ENCODE data around the gene TIMM13.
A peak's percentile ranks its signal among the peaks of the same experiment; 100 is the strongest.
"Not testable (repeated sequence)": the region's sequence is repeated elsewhere in the genome, so short reads cannot be mapped to it uniquely, and the experiment has no call there.

The TIMM13 gene

GRCh38 chr19:2427429-2428320 lies at the start of gene TIMM13:
Gene TIMM13 (minus strand): TSS chr19:2427586. CDS start chr19:2427533, 53 bp downstream.
- DNase-seq (ENCODE audit: low spot score) = peak; percentile 95

DNA sequence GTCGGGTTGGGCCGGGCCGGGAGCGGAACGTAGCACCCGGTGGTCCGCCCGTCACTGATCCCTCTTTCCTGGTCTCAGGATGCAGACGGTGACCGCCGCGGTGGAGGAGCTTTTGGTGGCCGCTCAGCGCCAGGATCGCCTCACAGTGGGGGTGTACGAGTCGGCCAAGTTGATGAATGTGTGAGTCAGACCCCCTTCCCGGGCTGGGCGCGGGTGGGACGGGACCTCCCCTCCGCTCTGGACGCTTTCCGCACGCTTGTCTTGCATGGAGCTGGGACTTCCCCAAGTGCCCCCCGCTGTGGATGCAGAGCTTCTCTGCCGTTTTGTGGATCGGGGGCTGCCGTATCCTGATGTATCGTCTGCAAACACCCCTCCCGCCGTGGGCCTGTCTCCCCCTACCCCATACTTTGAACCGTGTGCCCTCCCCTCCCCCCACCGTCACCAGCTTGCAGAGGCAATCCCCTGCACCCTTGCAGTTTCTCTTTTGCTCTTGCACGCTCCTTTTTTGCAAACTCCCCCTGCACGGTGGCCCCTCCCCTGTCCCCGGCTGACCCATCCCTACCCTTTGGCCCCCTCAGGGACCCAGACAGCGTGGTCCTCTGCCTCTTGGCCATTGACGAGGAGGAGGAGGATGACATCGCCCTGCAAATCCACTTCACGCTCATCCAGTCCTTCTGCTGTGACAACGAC lies 49.2 kb upstream of the TIMM13 start:
- DNase-seq (ENCODE audit: low spot score) = peak; percentile 81

DNA sequence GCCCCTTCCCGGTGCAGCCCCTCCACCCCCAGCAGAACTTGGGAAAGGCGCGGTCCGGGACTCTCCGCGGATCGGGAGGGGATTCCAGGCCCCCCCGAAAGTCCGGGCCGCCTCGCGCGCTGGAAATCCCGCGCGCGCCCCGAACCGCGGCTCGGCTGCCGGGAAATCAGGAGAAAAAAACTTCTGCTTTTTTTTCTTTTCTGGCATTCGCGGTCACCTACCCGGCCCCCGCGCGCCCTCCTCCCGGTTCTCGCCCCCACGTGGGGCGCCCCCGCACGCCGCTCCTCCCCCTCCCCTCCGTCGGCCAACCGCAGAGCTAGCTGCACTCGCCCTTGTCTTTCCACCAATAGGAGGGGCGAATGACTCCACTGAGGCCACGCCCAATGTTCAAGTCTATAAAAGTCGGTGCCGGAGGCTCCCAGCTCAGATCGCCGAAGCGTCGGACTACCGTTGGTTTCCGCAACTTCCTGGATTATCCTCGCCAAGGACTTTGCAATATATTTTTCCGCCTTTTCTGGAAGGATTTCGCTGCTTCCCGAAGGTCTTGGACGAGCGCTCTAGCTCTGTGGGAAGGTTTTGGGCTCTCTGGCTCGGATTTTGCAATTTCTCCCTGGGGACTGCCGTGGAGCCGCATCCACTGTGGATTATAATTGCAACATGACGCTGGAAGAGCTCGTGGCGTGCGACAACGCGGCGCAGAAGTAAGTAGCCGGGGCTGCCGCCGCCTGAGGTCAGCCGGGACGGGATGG lies 48.5 kb upstream of the TIMM13 start, which contains the start of gene GADD45B:
TSS of gene GADD45B (plus strand) at position 426 of the 749 bp plus-strand sequence. CDS start at position 658, 232 bp downstream.
- peak; percentile 95 for DNase-seq (ENCODE audit: low spot score)

DNA sequence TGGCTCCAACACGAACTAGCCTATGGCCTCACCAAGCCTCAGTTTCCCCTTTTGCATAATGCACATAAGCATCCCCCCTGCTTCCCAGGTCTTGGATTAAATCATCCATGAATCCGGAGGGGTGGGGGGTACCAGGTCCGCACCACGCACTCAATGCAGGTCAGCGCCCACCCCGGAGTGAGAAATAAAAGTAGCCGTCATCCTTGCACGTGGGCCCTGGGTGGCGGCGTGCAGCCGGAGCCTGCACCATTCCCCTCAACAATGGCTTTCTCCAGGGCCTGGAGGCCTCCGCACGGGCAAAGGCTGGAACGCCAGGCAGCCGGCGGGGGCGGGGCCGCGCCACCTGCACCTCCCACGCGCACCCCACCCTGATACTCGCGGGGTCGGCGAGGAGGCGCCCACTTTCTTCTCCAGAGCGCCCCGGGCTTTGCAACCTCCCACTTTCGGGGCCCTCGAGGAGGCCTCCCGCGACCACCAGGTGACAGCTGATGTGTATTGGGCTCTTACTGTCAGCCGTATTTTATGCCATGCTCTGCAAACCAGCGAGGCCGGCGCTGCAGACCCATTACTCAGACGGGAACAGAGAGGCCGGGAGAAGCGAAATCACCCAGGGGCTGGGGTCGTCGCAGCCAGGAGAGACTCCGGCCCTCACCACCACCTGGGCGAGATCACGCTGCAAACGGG lies 47.8 kb upstream of the TIMM13 start:
- DNase-seq (ENCODE audit: low spot score) = peak; percentile 67

DNA sequence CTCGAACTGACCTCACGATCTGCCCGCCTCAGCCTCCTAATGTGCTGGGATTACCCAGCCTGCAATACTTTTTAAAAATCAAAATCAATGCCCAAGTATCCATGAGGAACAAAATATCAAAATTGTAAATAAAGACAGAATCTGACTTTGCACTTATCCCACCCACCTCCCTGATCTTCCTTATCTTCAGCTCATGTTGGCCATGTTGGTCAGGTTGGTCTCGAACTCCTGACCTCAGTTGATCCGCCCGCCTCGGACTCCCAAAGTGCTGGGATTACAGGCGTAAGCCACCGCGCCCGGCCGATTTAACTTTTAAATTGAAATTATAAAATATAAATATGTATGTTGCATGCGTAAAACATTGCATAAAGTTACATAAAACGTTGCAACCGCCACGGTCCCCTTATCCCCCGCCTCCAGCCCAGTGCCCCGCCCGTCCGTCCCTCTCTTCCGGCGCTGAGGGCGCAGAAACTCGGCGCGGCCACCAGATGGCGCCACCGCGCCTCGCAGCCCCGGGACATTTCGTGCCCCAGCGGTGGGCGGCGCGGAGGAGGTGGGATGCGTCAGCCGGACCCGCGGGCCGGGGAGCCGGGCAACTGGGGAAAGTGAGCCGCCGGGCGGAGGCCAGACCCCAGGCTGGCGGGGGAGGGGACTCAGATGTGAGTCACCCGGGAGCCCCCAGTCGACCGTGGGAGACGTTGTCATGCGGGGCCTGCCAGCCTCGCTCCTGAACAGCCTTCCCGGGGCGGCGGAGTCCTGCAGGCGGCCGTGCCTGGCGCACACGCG lies 47.0 kb upstream of the TIMM13 start:
- peak; percentile 89 for DNase-seq (ENCODE audit: low spot score)

DNA sequence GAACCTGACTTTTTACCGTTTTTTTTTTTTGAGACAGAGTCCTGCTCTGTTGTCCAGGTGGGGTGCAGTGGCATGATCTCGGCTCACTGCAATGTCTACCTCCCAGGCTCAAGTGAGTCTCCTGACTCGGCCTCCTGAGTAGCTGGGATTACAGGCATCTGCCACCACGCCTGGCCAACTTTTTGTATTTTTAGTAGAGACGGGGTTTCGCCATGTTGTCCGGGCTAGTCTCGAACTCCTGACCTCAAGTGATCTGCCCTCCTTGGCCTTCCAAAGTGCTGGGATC lies 42.5 kb upstream of the TIMM13 start:
- DNase-seq (ENCODE audit: low spot score) = not testable (repeated sequence)

DNA sequence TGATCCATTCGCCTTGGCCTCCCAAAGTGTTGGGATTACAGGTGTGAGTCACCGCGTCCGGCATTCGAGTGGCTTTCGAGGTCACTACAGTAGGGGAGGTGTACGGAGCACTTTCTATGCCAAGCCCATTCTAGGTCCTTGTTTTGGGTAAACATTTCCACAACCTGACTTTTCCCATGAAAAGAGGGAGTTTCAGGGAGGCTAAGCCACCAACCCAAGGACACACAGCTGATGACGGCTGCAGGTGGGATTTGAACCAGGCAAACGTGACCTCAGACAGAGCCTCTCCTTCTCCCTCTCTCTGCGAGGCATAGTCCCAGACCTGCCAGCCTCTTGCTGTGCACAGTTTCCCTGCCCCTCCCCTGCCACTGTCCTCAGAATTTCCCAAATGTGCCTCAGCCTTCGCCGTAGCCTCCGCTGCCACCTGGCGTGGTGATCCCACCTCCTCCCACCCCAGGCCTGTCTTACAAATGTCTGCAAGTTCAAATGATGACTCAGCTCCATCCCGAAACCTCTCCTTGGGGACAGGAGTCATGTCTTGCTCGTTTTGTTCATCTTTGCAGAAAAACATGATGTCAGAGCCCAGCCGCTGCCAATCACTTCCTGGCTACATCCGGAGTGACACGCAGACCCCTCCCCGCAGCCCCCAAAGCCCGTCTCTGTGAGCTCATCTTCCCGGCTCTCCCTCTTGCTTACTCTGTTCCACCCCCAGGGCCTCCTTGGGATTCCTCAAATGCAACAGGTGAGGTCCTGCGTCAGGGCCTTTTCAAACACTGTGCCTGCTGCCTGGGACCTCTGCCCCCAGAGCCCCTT lies 41.9 kb upstream of the TIMM13 start:
- peak; percentile 80 for DNase-seq (ENCODE audit: low spot score)

- no peak for DNase-seq (ENCODE audit: low spot score)
Measured at GRCh38 chr19:2468596-2468995, 41.2 kb upstream of the TIMM13 start.

GRCh38 chr19:2464389-2464788 lies 37.0 kb upstream of the TIMM13 start:
- DNase-seq (ENCODE audit: low spot score) = no peak

GRCh38 chr19:2463694-2464093 lies 36.3 kb upstream of the TIMM13 start:
- not testable (repeated sequence) for DNase-seq (ENCODE audit: low spot score)

GRCh38 chr19:2462635-2463421 lies 35.4 kb upstream of the TIMM13 start:
- DNase-seq (ENCODE audit: low spot score) = peak; percentile 80

DNA sequence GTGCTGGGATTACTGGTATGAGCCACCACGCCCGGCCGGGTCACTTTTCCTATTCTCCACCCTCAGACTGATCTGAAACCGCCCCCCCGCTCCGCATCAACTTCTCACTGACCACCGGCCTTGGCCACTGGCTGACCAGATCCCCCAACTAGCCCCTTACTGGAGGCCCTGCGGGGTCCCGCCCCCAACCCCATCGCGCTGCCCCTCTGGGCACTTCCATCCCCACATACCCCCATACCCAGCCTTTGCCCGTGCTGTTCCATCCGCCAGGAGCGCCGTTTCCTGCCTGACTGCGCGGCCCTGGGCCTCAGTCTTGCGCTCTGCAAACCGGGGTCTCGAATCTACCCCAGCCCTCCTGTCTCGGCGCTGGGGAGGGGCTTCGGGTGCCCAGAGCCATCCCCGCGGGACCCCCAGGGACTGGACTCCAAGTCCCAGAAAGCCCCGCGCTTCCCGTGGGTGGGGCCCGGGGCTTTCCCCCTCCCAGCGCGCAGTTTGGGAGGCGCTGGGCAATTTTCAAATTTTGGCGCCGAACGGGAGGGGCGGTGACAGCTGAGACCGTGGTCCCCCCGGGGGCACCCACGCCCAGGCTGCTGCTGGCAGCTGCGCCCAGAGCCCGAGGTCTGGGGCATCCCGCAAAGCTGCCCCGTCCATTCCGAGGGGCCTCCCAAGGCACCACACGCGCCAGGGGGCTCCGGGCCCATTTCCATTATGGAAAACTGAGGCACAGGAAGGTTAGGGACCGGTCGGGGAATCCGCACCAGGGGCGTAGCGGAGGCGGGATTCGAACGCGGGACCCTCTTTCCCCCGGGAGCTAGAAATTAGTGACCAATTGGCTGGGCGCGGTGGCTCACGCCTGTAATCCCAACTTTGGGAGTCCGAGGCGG lies 34.6 kb upstream of the TIMM13 start:
- no peak for DNase-seq (ENCODE audit: low spot score)

DNA sequence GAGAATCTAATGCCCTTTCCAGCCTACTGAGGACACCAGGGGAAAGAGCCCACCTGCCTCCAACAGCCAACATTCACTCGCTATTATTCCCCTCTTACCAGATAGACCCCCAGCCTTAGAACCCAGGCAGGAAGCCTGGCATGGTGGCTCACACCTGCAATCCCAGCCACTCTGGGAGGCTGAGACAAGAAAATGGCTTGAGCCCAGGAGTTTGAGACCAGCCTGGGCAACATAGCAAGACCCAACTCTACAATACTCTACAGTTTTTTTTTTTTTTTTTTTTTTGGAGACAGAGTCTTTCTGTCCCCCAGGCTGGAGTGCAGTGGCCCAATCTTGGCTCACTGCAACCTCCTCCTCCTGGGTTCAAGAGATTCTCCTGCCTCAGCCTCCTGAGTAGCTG lies 32.9 kb upstream of the TIMM13 start:
- no peak for DNase-seq (ENCODE audit: low spot score)

DNA sequence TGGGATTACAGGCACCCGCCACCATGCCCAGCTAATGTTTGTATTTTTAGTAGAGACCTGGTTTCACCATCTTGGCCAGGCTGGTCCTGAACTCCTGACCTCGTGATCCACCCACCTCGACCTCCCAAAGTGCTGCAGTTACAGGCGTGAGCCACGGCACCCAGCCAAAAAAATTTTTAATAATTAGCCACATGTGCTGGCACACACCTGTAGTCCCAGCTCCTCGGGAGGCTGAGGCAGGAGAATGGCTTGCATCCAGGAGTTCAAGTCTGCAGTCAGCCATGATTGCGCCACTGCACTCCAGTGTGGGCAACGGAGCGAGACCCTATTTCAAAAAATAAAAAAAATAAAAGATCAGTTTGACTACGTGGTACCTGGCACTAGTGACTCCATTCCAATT lies 31.4 kb upstream of the TIMM13 start:
- not testable (repeated sequence) for DNase-seq (ENCODE audit: low spot score)

DNA sequence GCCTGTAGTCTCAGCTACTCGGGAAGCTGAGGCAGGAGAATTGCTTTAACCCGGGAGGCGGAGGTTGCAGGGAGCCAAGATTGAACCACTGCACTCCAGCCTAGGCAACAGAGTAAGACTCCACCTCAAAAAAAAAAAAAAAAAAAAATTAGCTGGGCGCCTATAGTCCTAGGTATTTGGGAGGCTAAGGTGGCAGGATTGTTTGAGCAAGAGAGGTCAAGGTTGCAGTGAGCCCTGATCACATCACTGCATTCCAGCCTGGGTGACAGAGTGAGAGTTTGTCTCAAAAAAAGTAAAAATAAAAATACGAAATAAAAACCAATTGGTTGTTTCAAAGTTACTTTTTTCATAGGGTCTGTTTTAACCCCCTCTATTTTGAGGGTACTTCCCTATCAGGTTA lies 30.7 kb upstream of the TIMM13 start:
- no peak for DNase-seq (ENCODE audit: low spot score)

DNA sequence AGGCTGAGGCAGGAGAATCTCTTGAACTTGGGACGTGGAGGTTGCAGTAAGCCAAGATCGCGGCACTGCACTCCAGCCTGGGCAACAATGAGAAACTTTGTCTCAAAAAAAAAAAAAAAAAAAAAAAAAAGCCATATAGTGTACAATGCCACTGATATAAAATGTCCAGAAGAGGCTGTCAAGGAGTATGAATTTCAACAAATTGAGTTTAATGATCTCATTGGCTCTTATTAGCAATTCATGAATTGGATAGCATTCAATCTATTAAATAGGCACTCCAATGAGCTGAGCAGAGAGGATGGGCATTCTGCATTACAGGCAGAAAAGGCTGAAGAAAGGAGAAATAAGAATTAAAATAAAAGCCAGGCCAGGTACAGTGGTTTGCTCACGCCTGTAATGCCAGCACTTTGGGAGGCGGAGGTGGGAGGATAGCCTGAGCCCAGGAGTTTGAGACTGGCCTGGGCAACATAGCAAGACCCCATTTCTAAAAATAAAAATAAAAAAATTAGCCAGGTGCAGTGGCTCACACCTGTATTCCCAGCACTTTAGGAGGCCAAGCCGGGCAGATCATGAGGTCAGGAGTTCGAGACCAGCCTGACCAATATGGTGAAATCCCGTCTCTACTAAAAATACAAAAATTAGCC lies 30.1 kb upstream of the TIMM13 start:
- no peak for DNase-seq (ENCODE audit: low spot score)

DNA sequence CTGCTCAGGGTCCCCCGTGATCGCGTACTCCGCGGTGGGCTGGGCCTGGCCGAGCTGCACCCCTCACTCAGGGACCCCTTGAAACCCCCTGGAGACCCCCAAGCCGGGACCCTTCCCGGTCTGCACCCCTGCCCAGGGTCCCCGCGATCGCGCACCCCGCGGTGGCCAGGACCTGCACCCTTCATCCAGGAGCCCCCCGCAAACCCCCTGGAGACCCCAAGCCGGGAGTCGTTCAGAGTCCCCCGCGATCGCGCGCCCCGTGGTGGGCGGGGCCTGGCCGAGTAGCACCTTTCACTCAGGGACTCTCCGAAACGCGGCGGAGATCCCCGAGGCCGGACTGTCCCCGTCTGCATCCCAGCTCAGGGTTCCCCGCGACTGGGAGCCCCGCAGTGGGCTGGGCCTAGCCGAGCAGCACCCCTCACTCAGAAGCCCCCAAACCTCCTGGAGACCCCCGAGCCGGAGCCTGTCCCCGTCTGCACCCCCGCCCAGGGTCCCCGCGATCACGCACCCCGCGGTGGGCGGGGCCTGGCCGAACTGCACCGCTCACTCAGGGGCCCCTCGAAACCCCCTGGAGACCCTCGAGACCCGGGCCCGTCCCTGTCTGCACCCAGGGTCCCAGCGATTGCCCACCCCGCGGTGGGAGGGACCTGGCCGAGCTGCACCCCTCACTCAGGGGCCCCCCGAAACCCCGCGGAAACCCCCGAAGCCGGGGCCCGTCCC lies 28.6 kb upstream of the TIMM13 start:
- DNase-seq (ENCODE audit: low spot score) = no peak
